Suprapubic skin (tissue), 4 donors: ENCODE measurements around the gene MAGEH1. TPM values are rescaled to one million over a fixed set of nuclear protein-coding genes. Genes with fewer than 3 reads are reported as not detected.
"Not testable (repeated sequence)": the region's sequence is repeated elsewhere in the genome, so short reads cannot be mapped to it uniquely, and the experiment has no call there.

Source experiments
- DNase-seq, 2 donors: peaks; one replicate each; pipeline ENCODE4 v3.0.0-alpha.2; 2019; ENCODE audit warnings: low spot score in 2 of 2
- H3K27ac ChIP-seq: fragments of 200-600 bp; sonication (generic); one replicate; pipeline ENCODE4 v1.5.1; 2019
- H3K27me3 ChIP-seq: fragments of 200-600 bp; sonication (generic); one replicate; pipeline ENCODE4 v1.5.1; 2019
- H3K36me3 ChIP-seq: fragments of 200-600 bp; sonication (generic); one replicate; pipeline ENCODE4 v1.5.1; 2019
- H3K4me1 ChIP-seq: fragments of 200-600 bp; sonication (generic); one replicate; pipeline ENCODE4 v1.5.1; 2019
- H3K4me3 ChIP-seq: fragments of 200-600 bp; sonication (generic); one replicate; pipeline ENCODE4 v1.5.1; 2019; ENCODE audit warnings: mild to moderate bottlenecking
- H3K9me3 ChIP-seq: fragments of 200-600 bp; sonication (generic); one replicate; pipeline ENCODE4 v1.5.1; 2019
- CTCF ChIP-seq, 2 donors: fragments of 200-600 bp in 1 of 2; fragments of 450-650 bp in 1 of 2; sonication (generic) in 1 of 2; IDR thresholded peaks; one replicate each; pipeline ENCODE4 v1.5.1; 2016 to 2019; ENCODE audit warnings: antibody characterized with exemption in 2 of 2, mild to moderate bottlenecking in 1 of 2, moderate library complexity in 1 of 2
- EP300 ChIP-seq: sonication (generic); formaldehyde crosslinking; IDR thresholded peaks from one replicate; pipeline ENCODE4 v1.6.1; 2017; ENCODE audit warnings: antibody characterized with exemption
- POLR2A ChIP-seq, 2 donors: fragments of 450-650 bp; IDR thresholded peaks; one replicate each; pipeline ENCODE4 v1.6.1; 2017; ENCODE audit warnings: antibody characterized with exemption in 2 of 2, mild to moderate bottlenecking in 2 of 2, moderate library complexity in 2 of 2
- POLR2AphosphoS5 ChIP-seq, 3 donors: sonication (generic); formaldehyde crosslinking; IDR thresholded peaks; one replicate each; pipeline ENCODE4 v1.6.1; 2017; ENCODE audit warnings: antibody characterized with exemption in 3 of 3
- WGBS: methylation state at CpG from one replicate; pipeline ENCODE4 v1.1.5; 2018; 5-methylcytosine and 5-hydroxymethylcytosine counted together
- total RNA-seq, 4 donors: library from RNA; depleted of rRNA; stranded (reverse); fragments of >200 nt; gene quantifications; one replicate each; pipeline ENCODE4 v1.1.0, GENCODE V29; 2016

The MAGEH1 gene
- total RNA-seq, 4 donors from 2014 or later, result 6.4 to 13.8 (median 10.1) TPM

GRCh38 chrX:55452833-55453124 is 852 bp downstream of the MAGEH1 start:
- H3K27me3 ChIP-seq, result no peaks in the 10 kb centered on the region
- DNase-seq, result no peak
- H3K4me1 ChIP-seq, result peaks cover 5% of the 10 kb centered on the region
- H3K36me3 ChIP-seq, result no peaks in the 10 kb centered on the region
- 58% methylated on average over 9 of the region's 9 CpGs for WGBS
- H3K27ac ChIP-seq, result peak overlapping the region; percentile 79
- no peak for TF ChIP-seq POLR2AphosphoS5 (IDR thresholded peaks at IDR 0.05)
- no peak for TF ChIP-seq POLR2A (IDR thresholded peaks at IDR 0.05)
- TF ChIP-seq EP300, result no peak
- TF ChIP-seq CTCF (IDR thresholded peaks at IDR 0.05), result no peak
- H3K9me3 ChIP-seq, result no peaks in the 10 kb centered on the region
- H3K4me3 ChIP-seq, result peak overlapping the region; percentile 66

GRCh38 chrX:55455708-55456107 is 3.8 kb downstream of the MAGEH1 start:
- not testable (repeated sequence) for DNase-seq, H3K4me3 ChIP-seq, H3K9me3 ChIP-seq, H3K4me1 ChIP-seq, H3K27me3 ChIP-seq, H3K27ac ChIP-seq, H3K36me3 ChIP-seq
- WGBS, result no CpG with 5 or more reads among the region's 6 CpGs

- no CpG with 5 or more reads among the region's 5 CpGs for WGBS
- not testable (repeated sequence) for H3K27ac ChIP-seq, H3K9me3 ChIP-seq, DNase-seq, H3K27me3 ChIP-seq, H3K4me1 ChIP-seq, H3K36me3 ChIP-seq, H3K4me3 ChIP-seq
Observed at GRCh38 chrX:55459426-55459825, 7.5 kb downstream of the MAGEH1 start.

GRCh38 chrX:55459926-55460325 is 8.0 kb downstream of the MAGEH1 start:
- not testable (repeated sequence) for DNase-seq, H3K27ac ChIP-seq, H3K9me3 ChIP-seq, H3K4me1 ChIP-seq, H3K27me3 ChIP-seq, H3K36me3 ChIP-seq, H3K4me3 ChIP-seq
- WGBS, result no CpG with 5 or more reads among the region's 4 CpGs

GRCh38 chrX:55464050-55464449 is 12.1 kb downstream of the MAGEH1 start:
- H3K4me1 ChIP-seq, H3K4me3 ChIP-seq, H3K27ac ChIP-seq, H3K9me3 ChIP-seq, H3K27me3 ChIP-seq, DNase-seq, H3K36me3 ChIP-seq: not testable (repeated sequence)
- no CpG with 5 or more reads among the region's 5 CpGs for WGBS

- no CpG with 5 or more reads among the region's 5 CpGs for WGBS
- DNase-seq, H3K36me3 ChIP-seq, H3K4me1 ChIP-seq, H3K27me3 ChIP-seq, H3K9me3 ChIP-seq, H3K27ac ChIP-seq, H3K4me3 ChIP-seq: not testable (repeated sequence)
Observed at GRCh38 chrX:55465108-55465507, 13.2 kb downstream of the MAGEH1 start.

- not testable (repeated sequence) for H3K4me1 ChIP-seq, H3K27ac ChIP-seq, H3K4me3 ChIP-seq, H3K9me3 ChIP-seq, H3K36me3 ChIP-seq, DNase-seq, H3K27me3 ChIP-seq
- no CpG with 5 or more reads among the region's 5 CpGs for WGBS
Observed at GRCh38 chrX:55465791-55466190, 13.9 kb downstream of the MAGEH1 start.

- not testable (repeated sequence) for H3K36me3 ChIP-seq, H3K9me3 ChIP-seq, DNase-seq, H3K27me3 ChIP-seq, H3K4me1 ChIP-seq, H3K27ac ChIP-seq, H3K4me3 ChIP-seq
- 81% methylated on average over 6 of the region's 8 CpGs for WGBS
Observed at GRCh38 chrX:55479956-55480355, 28.0 kb downstream of the MAGEH1 start.

- Histone ChIP-seq H3K27me3 (no peaks in the 10 kb centered on the region), H3K36me3 (no peaks in the 10 kb centered on the region), H3K4me3 (no peak overlapping the region), H3K27ac (no peak overlapping the region), H3K4me1 (no peaks in the 10 kb centered on the region), H3K9me3 (no peaks in the 10 kb centered on the region)
- 62% methylated on average over 3 of the region's 3 CpGs for WGBS
- no peak for TF ChIP-seq POLR2AphosphoS5 (IDR thresholded peaks at IDR 0.05)
- no peak for TF ChIP-seq CTCF (IDR thresholded peaks at IDR 0.05)
- no peak for TF ChIP-seq EP300
- no peak for TF ChIP-seq POLR2A (IDR thresholded peaks at IDR 0.05)
- no peak for DNase-seq
Observed at GRCh38 chrX:55480390-55481062, 28.6 kb downstream of the MAGEH1 start.
